Upper lobe of right lung (tissue), 1 donor: ENCODE measurements around the gene TFDP3. TPM values are rescaled to one million over a fixed set of nuclear protein-coding genes. Genes with fewer than 3 reads are reported as not detected.

Source experiments
- ATAC-seq: fragments of 200-7000 bp; cut with Tn5 transposase; one replicate; pipeline ENCODE4 v1.9.1; 2020; ENCODE audit warnings: mild to moderate bottlenecking, moderate library complexity
- DNase-seq: peaks from one replicate; pipeline ENCODE4 v3.0.0-alpha.2; 2020
- H3K27ac ChIP-seq: fragments of 200-600 bp; one replicate; pipeline ENCODE4 v1.8.0; 2022
- H3K27me3 ChIP-seq: fragments of 200-600 bp; one replicate; pipeline ENCODE4 v1.8.0; 2022; ENCODE audit warnings: mild to moderate bottlenecking
- H3K36me3 ChIP-seq: fragments of 200-600 bp; one replicate; pipeline ENCODE4 v1.8.0; 2022
- H3K4me1 ChIP-seq: fragments of 200-600 bp; one replicate; pipeline ENCODE4 v1.8.0; 2022
- H3K4me3 ChIP-seq: fragments of 200-600 bp; one replicate; pipeline ENCODE4 v1.8.0; 2022; ENCODE audit warnings: mild to moderate bottlenecking
- H3K9me3 ChIP-seq: fragments of 200-600 bp; one replicate; pipeline ENCODE4 v1.8.0; 2022
- intact Hi-C: fragments of 100-400 bp; cut with DNase I; formaldehyde crosslinking; loops from one replicate; pipeline ENCODE4 v1.11.0; 2022
- total RNA-seq: library from RNA; stranded (reverse); fragmentation: NEBNext Ultra II Directional; extraction: Animal tissue kit (Norgen Biotek cat#: 25700); gene quantifications from one replicate; pipeline ENCODE4 v1.2.1, GENCODE V29; 2021
- TF ChIP-seq, protein P1 (sequence below): fragments of 200-600 bp; IDR thresholded peaks from one replicate; pipeline ENCODE4 v1.8.0; 2022; ENCODE audit warnings: antibody characterized with exemption
- donor health status: DM: no; HTN: yes; CAD: no; lungs with severe emphysema.

Gene TFDP3
- total RNA-seq, 1 donor from 2014 or later, result not detected

DNA sequence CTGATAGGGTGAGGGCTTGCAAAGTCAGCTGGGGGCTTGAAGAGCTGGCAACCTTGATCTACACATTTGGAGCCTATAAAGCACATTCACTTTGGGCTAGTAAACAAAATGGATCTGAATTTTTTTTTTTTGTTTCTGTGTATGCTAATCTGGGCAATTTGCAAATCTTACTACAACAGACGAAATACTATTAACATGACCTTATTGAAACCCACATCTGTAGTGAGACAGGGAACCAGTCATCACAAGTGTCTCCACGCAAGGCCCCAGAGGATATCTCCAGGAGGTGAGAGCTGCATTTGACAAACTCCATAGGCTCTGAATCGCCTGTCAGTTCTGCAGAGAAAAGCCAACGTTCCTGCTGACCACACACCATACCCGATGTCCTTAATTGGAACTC is 33.0 kb upstream of the TFDP3 start:
- DNase-seq, result no peak
- Histone ChIP-seq H3K9me3 (no peaks in the 10 kb centered on the region), H3K27ac (no peak overlapping the region), H3K27me3 (no peaks in the 10 kb centered on the region), H3K4me1 (no peaks in the 10 kb centered on the region), H3K36me3 (no peaks in the 10 kb centered on the region), H3K4me3 (no peak overlapping the region)
- TF ChIP-seq, protein P1, sequence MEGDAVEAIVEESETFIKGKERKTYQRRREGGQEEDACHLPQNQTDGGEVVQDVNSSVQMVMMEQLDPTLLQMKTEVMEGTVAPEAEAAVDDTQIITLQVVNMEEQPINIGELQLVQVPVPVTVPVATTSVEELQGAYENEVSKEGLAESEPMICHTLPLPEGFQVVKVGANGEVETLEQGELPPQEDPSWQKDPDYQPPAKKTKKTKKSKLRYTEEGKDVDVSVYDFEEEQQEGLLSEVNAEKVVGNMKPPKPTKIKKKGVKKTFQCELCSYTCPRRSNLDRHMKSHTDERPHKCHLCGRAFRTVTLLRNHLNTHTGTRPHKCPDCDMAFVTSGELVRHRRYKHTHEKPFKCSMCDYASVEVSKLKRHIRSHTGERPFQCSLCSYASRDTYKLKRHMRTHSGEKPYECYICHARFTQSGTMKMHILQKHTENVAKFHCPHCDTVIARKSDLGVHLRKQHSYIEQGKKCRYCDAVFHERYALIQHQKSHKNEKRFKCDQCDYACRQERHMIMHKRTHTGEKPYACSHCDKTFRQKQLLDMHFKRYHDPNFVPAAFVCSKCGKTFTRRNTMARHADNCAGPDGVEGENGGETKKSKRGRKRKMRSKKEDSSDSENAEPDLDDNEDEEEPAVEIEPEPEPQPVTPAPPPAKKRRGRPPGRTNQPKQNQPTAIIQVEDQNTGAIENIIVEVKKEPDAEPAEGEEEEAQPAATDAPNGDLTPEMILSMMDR, result no peak
- intact Hi-C loops, result no loop called here
- no peak for ATAC-seq

DNA sequence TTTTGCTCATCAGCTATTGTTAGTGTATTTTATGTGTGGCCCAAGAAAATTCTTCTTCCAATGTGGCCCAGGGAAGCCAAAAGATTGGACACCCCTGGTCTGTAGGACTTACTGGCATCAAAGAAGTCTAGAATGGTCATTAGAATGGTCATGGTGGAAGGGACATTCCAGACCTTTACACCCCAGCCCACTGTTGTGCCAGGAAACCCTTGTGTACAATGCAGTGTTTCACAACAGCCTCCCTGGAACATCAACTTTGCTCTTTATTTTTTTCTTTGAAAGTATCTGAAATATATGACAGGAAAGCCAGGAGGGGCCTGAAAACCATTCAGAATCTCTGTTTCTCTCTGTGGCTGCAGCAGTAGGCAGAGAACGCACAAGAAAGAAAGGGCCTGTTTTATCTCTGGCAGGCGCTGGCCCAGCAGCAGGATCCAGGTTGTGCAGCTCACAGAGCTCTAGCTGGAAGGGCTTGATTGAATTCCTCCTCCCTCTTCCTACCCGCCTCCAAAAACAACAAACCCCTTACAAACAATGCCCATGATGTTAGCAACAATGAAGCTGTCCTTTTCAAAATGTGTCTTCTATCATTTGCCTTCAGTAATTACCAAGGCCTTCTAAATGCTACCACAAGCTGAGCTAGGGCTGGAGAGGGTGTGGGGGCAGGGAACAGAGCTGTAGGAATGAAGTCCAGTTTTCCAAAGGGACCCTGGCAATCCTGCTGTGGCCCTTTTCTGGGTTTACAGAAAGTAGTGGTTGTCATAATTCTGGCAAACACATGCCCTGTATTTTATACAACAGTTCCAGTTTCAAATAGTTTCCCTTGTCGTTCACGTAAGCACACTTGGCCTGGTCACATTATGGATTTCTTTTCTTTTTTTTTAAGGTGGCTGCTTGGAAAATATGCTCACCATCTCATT is 32.3 kb upstream of the TFDP3 start:
- DNase-seq (no peak), ATAC-seq (no peak)
- H3K27ac ChIP-seq, result no peak overlapping the region
- no peaks in the 10 kb centered on the region for H3K4me1 ChIP-seq
- no peaks in the 10 kb centered on the region for H3K27me3 ChIP-seq
- no peaks in the 10 kb centered on the region for H3K9me3 ChIP-seq
- intact Hi-C loops, result no loop called here
- TF ChIP-seq, protein P1, result no peak
- no peak overlapping the region for H3K4me3 ChIP-seq
- H3K36me3 ChIP-seq, result no peaks in the 10 kb centered on the region

DNA sequence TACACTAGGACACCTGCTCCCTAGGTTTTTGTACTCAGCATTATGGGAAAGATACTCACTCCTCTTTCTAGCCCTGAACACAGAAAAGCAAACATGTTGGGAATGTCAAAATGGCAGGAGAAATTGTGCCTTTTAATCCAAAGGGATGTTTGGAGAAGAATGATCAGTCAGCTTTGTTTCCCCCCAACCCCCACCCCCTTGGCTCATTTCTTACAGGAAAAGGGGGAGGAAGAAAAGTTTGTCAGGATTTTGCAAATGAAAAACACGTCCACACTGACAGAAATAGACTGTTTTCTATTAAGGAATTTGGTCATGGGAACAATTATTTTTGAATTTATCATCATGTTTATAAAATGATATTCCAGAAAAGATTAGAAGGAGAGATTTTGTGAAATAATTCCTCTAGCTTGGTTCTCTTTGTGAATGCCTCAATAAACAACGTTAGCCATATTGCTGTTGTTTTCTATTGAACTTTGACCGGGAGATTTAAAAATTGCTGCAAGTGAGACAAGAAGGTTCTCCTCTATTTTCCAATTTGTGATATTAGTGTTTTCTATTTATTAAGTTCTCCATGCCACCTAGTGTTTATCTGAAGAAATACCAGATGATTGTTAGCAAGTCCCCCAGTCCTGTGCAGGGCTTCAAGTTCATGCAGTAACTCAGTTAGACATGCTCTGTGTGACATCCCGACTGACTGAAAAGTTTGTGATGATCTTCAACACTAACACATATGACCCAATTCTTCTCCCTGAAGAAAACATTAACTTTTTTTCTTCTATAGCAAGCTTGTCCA is 31.3 kb upstream of the TFDP3 start:
- Histone ChIP-seq H3K4me1 (no peaks in the 10 kb centered on the region), H3K36me3 (no peaks in the 10 kb centered on the region), H3K9me3 (no peaks in the 10 kb centered on the region), H3K4me3 (no peak overlapping the region), H3K27ac (no peak overlapping the region), H3K27me3 (no peaks in the 10 kb centered on the region)
- intact Hi-C loops, result no loop called here
- DNase-seq (no peak), ATAC-seq (no peak)
- TF ChIP-seq, protein P1, result no peak

DNA sequence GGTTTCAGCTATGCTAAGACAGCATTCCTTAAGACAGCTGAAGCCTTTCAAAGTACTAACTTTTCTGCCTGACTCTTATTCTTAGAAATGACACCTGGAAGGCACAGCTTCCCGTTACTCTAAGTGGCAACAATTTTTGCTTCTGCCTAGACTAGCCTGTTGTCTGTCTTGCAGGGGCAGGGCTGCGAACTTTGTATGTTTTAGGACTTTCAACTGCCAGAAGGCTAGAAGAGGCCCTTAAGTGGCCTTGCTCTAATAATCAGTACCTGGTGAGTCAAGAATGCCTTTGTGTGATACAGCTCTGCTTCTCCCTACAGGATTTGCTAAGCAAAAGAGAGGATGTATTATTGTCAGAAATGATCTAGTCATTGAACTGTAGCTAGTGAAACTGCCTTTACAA is 30.0 kb upstream of the TFDP3 start:
- Histone ChIP-seq H3K4me3 (no peak overlapping the region), H3K36me3 (no peaks in the 10 kb centered on the region), H3K27ac (no peak overlapping the region), H3K4me1 (no peaks in the 10 kb centered on the region), H3K27me3 (no peaks in the 10 kb centered on the region), H3K9me3 (no peaks in the 10 kb centered on the region)
- DNase-seq (no peak), ATAC-seq (no peak)
- TF ChIP-seq, protein P1, result no peak
- intact Hi-C loops, result no loop called here

DNA sequence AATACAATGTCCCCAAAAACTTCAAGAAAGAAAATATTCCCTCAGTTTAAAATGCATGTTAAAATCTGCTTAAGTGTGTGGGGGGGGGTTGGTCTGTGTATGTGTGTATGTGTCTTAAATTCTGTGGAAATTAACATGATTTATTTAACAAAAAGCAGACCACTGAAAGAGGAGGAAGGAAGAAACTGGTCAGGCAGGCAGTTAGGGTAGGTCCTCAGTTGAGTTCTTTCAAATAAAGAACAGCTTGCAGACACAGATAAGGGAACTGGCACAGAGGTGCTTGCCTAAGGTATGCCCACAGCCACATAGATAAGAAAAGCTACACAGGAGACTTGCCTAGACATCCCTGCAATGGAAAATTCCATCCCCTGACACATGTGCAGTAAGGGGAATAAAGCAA is 28.8 kb upstream of the TFDP3 start:
- TF ChIP-seq, protein P1, result no peak

More for the DNA sequence above, 28.8 kb upstream of the TFDP3 start:
- Histone ChIP-seq H3K36me3 (no peaks in the 10 kb centered on the region), H3K27ac (no peak overlapping the region), H3K4me1 (no peaks in the 10 kb centered on the region), H3K9me3 (no peaks in the 10 kb centered on the region), H3K4me3 (no peak overlapping the region), H3K27me3 (no peaks in the 10 kb centered on the region)
- DNase-seq, result no peak
- intact Hi-C loops, result no loop called here
- no peak for ATAC-seq
